GM23338 (cell line): ENCODE measurements around the gene ATPAF1.

Experiments
- CTCF ChIP-seq, 2 experiments: fragments of 200-600 bp in 1 of 2; sonication (generic) in 1 of 2; conservative IDR thresholded peaks; 2 replicates each; pipeline versions ENCODE4 v1.5.1 to v1.6.1; 2016 to 2017; ENCODE audit warnings: antibody characterized with exemption in 2 of 2, low read depth in 2 of 2, mild to moderate bottlenecking in 2 of 2, moderate library complexity in 1 of 2
- EZH2 ChIP-seq: fragments of 200-600 bp; sonication (generic); IDR thresholded peaks from one replicate; pipeline ENCODE4 v1.8.0; 2017; ENCODE audit warnings: antibody characterized with exemption, mild to moderate bottlenecking, low read depth; ENCODE audit not compliant: unreplicated experiment

- TF ChIP-seq CTCF (conservative IDR thresholded peaks at IDR 0.05; ENCODE audit: low read depth in 2 of 2) (no peak), EZH2 (no peak)
Observed at GRCh38 chr1:46587069-46587468, 81.1 kb downstream of the ATPAF1 start.
